Esophagus muscularis mucosa (tissue), 4 donors: ENCODE results near the gene MET.

Experiments used
- EP300 ChIP-seq: sonication (generic); formaldehyde crosslinking; IDR thresholded peaks from one replicate; pipeline ENCODE4 v1.6.1; 2017; ENCODE audit warnings: antibody characterized with exemption
- POLR2AphosphoS5 ChIP-seq, 2 donors: sonication (generic); formaldehyde crosslinking; IDR thresholded peaks; one replicate each; pipeline ENCODE4 v1.6.1; 2017; ENCODE audit warnings: antibody characterized with exemption in 2 of 2
- TF ChIP-seq, protein P1 (sequence below), 3 experiments: fragments of 200-600 bp in 2 of 3; fragments of 450-650 bp in 1 of 3; sonication (generic) in 2 of 3; IDR thresholded peaks; one replicate each; pipeline ENCODE4 v1.5.1; 2017 to 2019; ENCODE audit warnings: antibody characterized with exemption in 3 of 3, mild to moderate bottlenecking in 2 of 3, moderate library complexity in 1 of 3

DNA sequence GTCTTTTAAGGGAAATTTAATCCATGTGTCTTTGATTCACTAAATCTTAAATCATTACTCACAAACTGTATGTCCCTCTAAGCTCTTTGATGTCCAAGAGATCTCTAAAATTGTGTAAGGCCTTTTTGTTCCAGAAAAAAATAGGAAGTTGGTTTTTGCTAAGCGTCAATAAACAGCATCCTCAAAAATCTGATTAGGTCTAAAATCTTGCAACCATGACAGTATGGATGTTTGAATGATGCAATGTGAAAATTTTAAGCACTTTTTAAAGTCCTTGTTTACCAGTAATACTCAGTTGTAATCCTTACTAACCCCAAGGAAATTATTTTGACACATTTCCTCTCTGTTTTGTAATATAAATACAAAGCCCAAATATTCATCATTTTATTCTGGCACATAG, 6.8 kb downstream of the MET start:
- TF ChIP-seq, protein P1, sequence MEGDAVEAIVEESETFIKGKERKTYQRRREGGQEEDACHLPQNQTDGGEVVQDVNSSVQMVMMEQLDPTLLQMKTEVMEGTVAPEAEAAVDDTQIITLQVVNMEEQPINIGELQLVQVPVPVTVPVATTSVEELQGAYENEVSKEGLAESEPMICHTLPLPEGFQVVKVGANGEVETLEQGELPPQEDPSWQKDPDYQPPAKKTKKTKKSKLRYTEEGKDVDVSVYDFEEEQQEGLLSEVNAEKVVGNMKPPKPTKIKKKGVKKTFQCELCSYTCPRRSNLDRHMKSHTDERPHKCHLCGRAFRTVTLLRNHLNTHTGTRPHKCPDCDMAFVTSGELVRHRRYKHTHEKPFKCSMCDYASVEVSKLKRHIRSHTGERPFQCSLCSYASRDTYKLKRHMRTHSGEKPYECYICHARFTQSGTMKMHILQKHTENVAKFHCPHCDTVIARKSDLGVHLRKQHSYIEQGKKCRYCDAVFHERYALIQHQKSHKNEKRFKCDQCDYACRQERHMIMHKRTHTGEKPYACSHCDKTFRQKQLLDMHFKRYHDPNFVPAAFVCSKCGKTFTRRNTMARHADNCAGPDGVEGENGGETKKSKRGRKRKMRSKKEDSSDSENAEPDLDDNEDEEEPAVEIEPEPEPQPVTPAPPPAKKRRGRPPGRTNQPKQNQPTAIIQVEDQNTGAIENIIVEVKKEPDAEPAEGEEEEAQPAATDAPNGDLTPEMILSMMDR (IDR thresholded peaks at IDR 0.05): no peak
- TF ChIP-seq EP300 (no peak), POLR2AphosphoS5 (IDR thresholded peaks at IDR 0.05) (no peak)
